ENCODE measurements around the gene MAP3K7CL.

The MAP3K7CL gene

GRCh38 chr21:29205009-29205408 lies 74.6 kb downstream of the MAP3K7CL start:
- no peak for DNase-seq

GRCh38 chr21:29205988-29206387 lies 75.5 kb downstream of the MAP3K7CL start:
- DNase-seq: no peak

GRCh38 chr21:29206445-29206844 lies 76.0 kb downstream of the MAP3K7CL start:
- DNase-seq: no peak

- no peak for DNase-seq
Measured at GRCh38 chr21:29207201-29207600, 76.8 kb downstream of the MAP3K7CL start.

- no peak for DNase-seq
Measured at GRCh38 chr21:29208044-29208681, 77.7 kb downstream of the MAP3K7CL start.

- no peak for DNase-seq
Measured at GRCh38 chr21:29208682-29209059, 78.2 kb downstream of the MAP3K7CL start.

- no peak for DNase-seq
Measured at GRCh38 chr21:29209696-29210095, 79.3 kb downstream of the MAP3K7CL start.

- no peak for DNase-seq
Measured at GRCh38 chr21:29211205-29211604, 80.8 kb downstream of the MAP3K7CL start.

- no peak for DNase-seq
Measured at GRCh38 chr21:29212446-29212845, 82.0 kb downstream of the MAP3K7CL start.

- DNase-seq: no peak
Measured at GRCh38 chr21:29213513-29214385, 83.3 kb downstream of the MAP3K7CL start.

- no peak for DNase-seq
Measured at GRCh38 chr21:29215709-29216108, 85.3 kb downstream of the MAP3K7CL start.

GRCh38 chr21:29217818-29218291 lies 87.4 kb downstream of the MAP3K7CL start:
- DNase-seq: no peak

GRCh38 chr21:29218749-29219148 lies 88.3 kb downstream of the MAP3K7CL start:
- DNase-seq: no peak

- DNase-seq: no peak
Measured at GRCh38 chr21:29219165-29219770, 88.8 kb downstream of the MAP3K7CL start.

- DNase-seq: no peak
Measured at GRCh38 chr21:29221253-29221744, 90.9 kb downstream of the MAP3K7CL start.

GRCh38 chr21:29224006-29224405 lies 93.6 kb downstream of the MAP3K7CL start:
- no peak for DNase-seq

Measured in hematopoietic multipotent progenitor cell treated with erythropoietin and hydrocortisone succinate and interleukin-3 and kit ligand, for 8 days (in vitro differentiated cells).